ENCODE results near the gene DRAM2. TPM values are rescaled to one million over a fixed set of nuclear protein-coding genes. Genes with fewer than 3 reads are reported as not detected.

The DRAM2 gene
- total and polyA plus RNA-seq, 2 donors (not counting 3 experiments of a cell fraction or from before 2014, with no cell fraction given), result 21.7 to 55.9 TPM

- H3K9ac ChIP-seq (replicated peaks; ENCODE audit: extremely low read depth, insufficient read depth, low read length), result no peak overlapping the region
- FAIRE-seq (no peak), DNase-seq (ENCODE audit: low read depth, low spot score) (no peak)
- TF ChIP-seq GATA2 (IDR thresholded peaks at IDR 0.05; ENCODE audit: insufficient read depth, insufficient read length, low read depth, low read length), result no peak
- no peak for TF ChIP-seq POLR2AphosphoS5 (IDR thresholded peaks at IDR 0.05; ENCODE audit: insufficient read depth, low read depth, low read length)
- no peak for TF ChIP-seq MYC (IDR thresholded peaks at IDR 0.05; ENCODE audit: low read depth, low read length)
- TF ChIP-seq FOS (IDR thresholded peaks at IDR 0.05; ENCODE audit: borderline replicate concordance, insufficient read depth, low read length), result no peak
- TF ChIP-seq JUN (IDR thresholded peaks at IDR 0.05; ENCODE audit: borderline replicate concordance, insufficient read depth, insufficient read length, low read depth), result no peak
- H3K4me2 ChIP-seq (ENCODE audit: insufficient read depth, low read length), result no peak overlapping the region
- no peaks in the 10 kb centered on the region for H4K20me1 ChIP-seq (replicated peaks; ENCODE audit: control insufficient read depth, extremely low read depth, insufficient read depth, low read length)
- dilution Hi-C loops (cut with MboI; ENCODE audit: extremely low pct_ligation_motif_present, low sequenced_read_pairs), result no loop called here
- no peaks in the 10 kb centered on the region for H3K27me3 ChIP-seq (ENCODE audit: control insufficient read depth in 2 of 2, insufficient read depth in 2 of 2, low read length in 2 of 2)
- H3K4me1 ChIP-seq (ENCODE audit: control insufficient read depth, extremely low read depth, insufficient read depth, low read length), result peaks cover 3% of the 10 kb centered on the region
- no peak overlapping the region for H2AFZ ChIP-seq (ENCODE audit: low read depth, low read length)
- H3K36me3 ChIP-seq (ENCODE audit: control insufficient read depth in 2 of 2, extremely low read depth in 1 of 2, insufficient read depth in 2 of 2, low read length in 2 of 2), result peaks cover 2 to 7% of the 10 kb centered on the region in 2 experiments
- POLR2A ChIA-PET, result no interaction called here
- BruUV-seq (replicated peaks), result no TSS peak
- H3K9me1 ChIP-seq (replicated peaks; ENCODE audit: control insufficient read depth, extremely low read depth, insufficient read depth, low read length), result no peaks in the 10 kb centered on the region
- CTCF ChIA-PET, result no interaction called here
- no peak overlapping the region for H3K4me3 ChIP-seq (replicated peaks in 1 of 3; ENCODE audit: insufficient read depth in 1 of 3, low read depth in 1 of 3, low read length in 3 of 3)
- H3K79me2 ChIP-seq (ENCODE audit: control insufficient read depth, insufficient read depth, low read length), result no peaks in the 10 kb centered on the region
- intact Hi-C loops (cut with micrococcal nuclease), result no loop called here
- no peaks in the 10 kb centered on the region for H3K9me3 ChIP-seq (replicated peaks; ENCODE audit: control insufficient read depth, insufficient read depth, low read length)
- no peak overlapping the region for H3K27ac ChIP-seq (ENCODE audit: insufficient read depth, low read depth, low read length)
Observed at GRCh38 chr1:111175349-111175748, 35.5 kb upstream of the DRAM2 start.

GRCh38 chr1:111174070-111174469 lies 34.2 kb upstream of the DRAM2 start:
- FAIRE-seq (no peak), DNase-seq (ENCODE audit: low read depth, low spot score) (no peak)
- H3K4me2 ChIP-seq (ENCODE audit: insufficient read depth, low read length), result no peak overlapping the region
- no peak overlapping the region for H2AFZ ChIP-seq (ENCODE audit: low read depth, low read length)
- POLR2A ChIA-PET, result no interaction called here
- no peak overlapping the region for H3K4me3 ChIP-seq (replicated peaks in 1 of 3; ENCODE audit: insufficient read depth in 1 of 3, low read depth in 1 of 3, low read length in 3 of 3)
- intact Hi-C loops (cut with micrococcal nuclease) (no loop called here), dilution Hi-C loops (cut with MboI; ENCODE audit: extremely low pct_ligation_motif_present, low sequenced_read_pairs) (no loop called here)
- no peaks in the 10 kb centered on the region for H4K20me1 ChIP-seq (replicated peaks; ENCODE audit: control insufficient read depth, extremely low read depth, insufficient read depth, low read length)
- no peaks in the 10 kb centered on the region for H3K9me3 ChIP-seq (replicated peaks; ENCODE audit: control insufficient read depth, insufficient read depth, low read length)
- no TSS peak for BruUV-seq (replicated peaks)
- H3K9me1 ChIP-seq (replicated peaks; ENCODE audit: control insufficient read depth, extremely low read depth, insufficient read depth, low read length), result no peaks in the 10 kb centered on the region
- no peak overlapping the region for H3K27ac ChIP-seq (ENCODE audit: insufficient read depth, low read depth, low read length)
- CTCF ChIA-PET, result no interaction called here
- H3K9ac ChIP-seq (replicated peaks; ENCODE audit: extremely low read depth, insufficient read depth, low read length), result no peak overlapping the region
- peaks cover 2 to 7% of the 10 kb centered on the region in 2 experiments for H3K36me3 ChIP-seq (ENCODE audit: control insufficient read depth in 2 of 2, extremely low read depth in 1 of 2, insufficient read depth in 2 of 2, low read length in 2 of 2)
- no peaks in the 10 kb centered on the region for H3K27me3 ChIP-seq (ENCODE audit: control insufficient read depth in 2 of 2, insufficient read depth in 2 of 2, low read length in 2 of 2)
- H3K79me2 ChIP-seq (ENCODE audit: control insufficient read depth, insufficient read depth, low read length), result peaks cover 2% of the 10 kb centered on the region
- TF ChIP-seq EZH2 (IDR thresholded peaks at IDR 0.05; ENCODE audit: borderline replicate concordance, low read depth, low read length, severe bottlenecking) (no peak), MYC (IDR thresholded peaks at IDR 0.05; ENCODE audit: low read depth, low read length) (no peak)
- H3K4me1 ChIP-seq (ENCODE audit: control insufficient read depth, extremely low read depth, insufficient read depth, low read length), result peaks cover 3% of the 10 kb centered on the region
